Measurements from ENCODE around the gene ZBTB20. TPM values are rescaled to one million over a fixed set of nuclear protein-coding genes. Genes with fewer than 3 reads are reported as not detected.
A peak's percentile ranks its signal among the peaks of the same experiment; 100 is the strongest.

ZBTB20 gene
- total RNA-seq, 1 donor = 32.9 TPM

GRCh38 chr3:114494498-114494897 is 652.6 kb downstream of the ZBTB20 start:
- no peak for TF ChIP-seq CTCF (IDR thresholded peaks at IDR 0.05; ENCODE audit: extremely low read depth, low read depth, low read length)
- peaks cover 45% of the 10 kb centered on the region for H3K4me1 ChIP-seq (ENCODE audit: insufficient read depth, low read length)
- H3K4me3 ChIP-seq (ENCODE audit: insufficient read depth, low read length) = no peak overlapping the region
- H2AFZ ChIP-seq (ENCODE audit: low read length) = no peak overlapping the region
- H4K20me1 ChIP-seq (ENCODE audit: insufficient read depth, low read length) = no peaks in the 10 kb centered on the region
- no peak overlapping the region for H3K4me2 ChIP-seq (ENCODE audit: insufficient read depth, low read length)
- no peaks in the 10 kb centered on the region for H3K27me3 ChIP-seq (ENCODE audit: insufficient read depth, low read length)
- no peaks in the 10 kb centered on the region for H3K9me3 ChIP-seq (ENCODE audit: low read depth, low read length)
- peaks cover 3% of the 10 kb centered on the region for H3K79me2 ChIP-seq (ENCODE audit: insufficient read depth, low read length)
- H3K36me3 ChIP-seq (ENCODE audit: insufficient read depth, low read length) = no peaks in the 10 kb centered on the region
- H3K27ac ChIP-seq (ENCODE audit: low read depth, low read length) = peak overlapping the region; percentile 89
- no peak for DNase-seq (ENCODE audit: insufficient read length, low spot score, missing footprints)

GRCh38 chr3:114490829-114491228 is 656.3 kb downstream of the ZBTB20 start:
- Histone ChIP-seq H3K4me3 (ENCODE audit: insufficient read depth, low read length) (no peak overlapping the region), H3K4me2 (ENCODE audit: insufficient read depth, low read length) (no peak overlapping the region), H3K9me3 (ENCODE audit: low read depth, low read length) (no peaks in the 10 kb centered on the region), H3K36me3 (ENCODE audit: insufficient read depth, low read length) (no peaks in the 10 kb centered on the region), H3K27ac (ENCODE audit: low read depth, low read length) (no peak overlapping the region), H2AFZ (ENCODE audit: low read length) (no peak overlapping the region), H3K79me2 (ENCODE audit: insufficient read depth, low read length) (peaks cover 3% of the 10 kb centered on the region), H3K4me1 (ENCODE audit: insufficient read depth, low read length) (peaks cover 14% of the 10 kb centered on the region), H3K27me3 (ENCODE audit: insufficient read depth, low read length) (no peaks in the 10 kb centered on the region), H4K20me1 (ENCODE audit: insufficient read depth, low read length) (no peaks in the 10 kb centered on the region)
- DNase-seq (ENCODE audit: insufficient read length, low spot score, missing footprints) = no peak
- TF ChIP-seq CTCF (IDR thresholded peaks at IDR 0.05; ENCODE audit: extremely low read depth, low read depth, low read length) = no peak

- Histone ChIP-seq H3K27ac (ENCODE audit: low read depth, low read length) (no peak overlapping the region), H3K27me3 (ENCODE audit: insufficient read depth, low read length) (no peaks in the 10 kb centered on the region), H3K9me3 (ENCODE audit: low read depth, low read length) (no peaks in the 10 kb centered on the region), H3K4me2 (ENCODE audit: insufficient read depth, low read length) (no peak overlapping the region), H2AFZ (ENCODE audit: low read length) (no peak overlapping the region), H3K79me2 (ENCODE audit: insufficient read depth, low read length) (no peaks in the 10 kb centered on the region), H4K20me1 (ENCODE audit: insufficient read depth, low read length) (no peaks in the 10 kb centered on the region), H3K4me1 (ENCODE audit: insufficient read depth, low read length) (no peaks in the 10 kb centered on the region), H3K4me3 (ENCODE audit: insufficient read depth, low read length) (no peak overlapping the region), H3K36me3 (ENCODE audit: insufficient read depth, low read length) (no peaks in the 10 kb centered on the region)
- DNase-seq (ENCODE audit: insufficient read length, low spot score, missing footprints) = no peak
- TF ChIP-seq CTCF (IDR thresholded peaks at IDR 0.05; ENCODE audit: extremely low read depth, low read depth, low read length) = no peak
Observed at GRCh38 chr3:114487502-114487901, 659.6 kb downstream of the ZBTB20 start.

GRCh38 chr3:114484919-114485318 is 662.2 kb downstream of the ZBTB20 start:
- no peak for DNase-seq (ENCODE audit: insufficient read length, low spot score, missing footprints)
- Histone ChIP-seq H3K4me3 (ENCODE audit: insufficient read depth, low read length) (no peak overlapping the region), H4K20me1 (ENCODE audit: insufficient read depth, low read length) (peaks cover 5% of the 10 kb centered on the region), H3K27ac (ENCODE audit: low read depth, low read length) (no peak overlapping the region), H2AFZ (ENCODE audit: low read length) (no peak overlapping the region), H3K27me3 (ENCODE audit: insufficient read depth, low read length) (no peaks in the 10 kb centered on the region), H3K4me1 (ENCODE audit: insufficient read depth, low read length) (no peaks in the 10 kb centered on the region), H3K79me2 (ENCODE audit: insufficient read depth, low read length) (no peaks in the 10 kb centered on the region), H3K4me2 (ENCODE audit: insufficient read depth, low read length) (no peak overlapping the region), H3K9me3 (ENCODE audit: low read depth, low read length) (no peaks in the 10 kb centered on the region), H3K36me3 (ENCODE audit: insufficient read depth, low read length) (no peaks in the 10 kb centered on the region)
- TF ChIP-seq CTCF (IDR thresholded peaks at IDR 0.05; ENCODE audit: extremely low read depth, low read depth, low read length) = no peak
